ENCODE data around the gene OSTF1.

DNA sequence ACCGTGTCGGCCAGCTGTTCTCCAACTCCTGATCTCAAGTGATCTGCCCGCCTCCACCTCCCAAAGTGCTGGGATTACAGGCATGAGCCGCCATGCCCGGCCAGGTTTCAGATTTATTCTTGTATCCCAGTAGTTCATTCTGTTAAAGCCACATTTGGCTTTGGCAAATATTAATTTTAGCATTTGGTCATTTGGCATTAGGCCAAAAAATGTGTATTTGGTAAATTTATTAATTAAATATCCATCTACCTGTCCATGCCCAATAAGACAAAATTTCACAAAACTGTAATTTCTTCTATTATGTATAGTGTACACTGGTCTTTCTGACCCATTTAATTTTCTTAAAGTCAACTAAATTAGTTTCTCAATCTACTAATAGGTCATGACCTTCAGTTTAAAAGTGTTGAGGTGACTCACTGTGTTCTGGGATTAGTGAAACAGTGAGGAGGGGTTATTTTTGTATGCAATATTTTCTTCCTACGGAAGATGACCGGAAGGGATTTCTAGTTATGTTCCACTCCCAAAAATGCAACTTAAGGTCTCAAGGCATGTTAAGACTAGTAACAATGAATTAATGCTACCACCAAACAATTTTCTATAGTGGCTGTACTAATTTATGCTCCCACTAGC is 21.0 kb downstream of the OSTF1 start:
- TF ChIP-seq, protein P1, sequence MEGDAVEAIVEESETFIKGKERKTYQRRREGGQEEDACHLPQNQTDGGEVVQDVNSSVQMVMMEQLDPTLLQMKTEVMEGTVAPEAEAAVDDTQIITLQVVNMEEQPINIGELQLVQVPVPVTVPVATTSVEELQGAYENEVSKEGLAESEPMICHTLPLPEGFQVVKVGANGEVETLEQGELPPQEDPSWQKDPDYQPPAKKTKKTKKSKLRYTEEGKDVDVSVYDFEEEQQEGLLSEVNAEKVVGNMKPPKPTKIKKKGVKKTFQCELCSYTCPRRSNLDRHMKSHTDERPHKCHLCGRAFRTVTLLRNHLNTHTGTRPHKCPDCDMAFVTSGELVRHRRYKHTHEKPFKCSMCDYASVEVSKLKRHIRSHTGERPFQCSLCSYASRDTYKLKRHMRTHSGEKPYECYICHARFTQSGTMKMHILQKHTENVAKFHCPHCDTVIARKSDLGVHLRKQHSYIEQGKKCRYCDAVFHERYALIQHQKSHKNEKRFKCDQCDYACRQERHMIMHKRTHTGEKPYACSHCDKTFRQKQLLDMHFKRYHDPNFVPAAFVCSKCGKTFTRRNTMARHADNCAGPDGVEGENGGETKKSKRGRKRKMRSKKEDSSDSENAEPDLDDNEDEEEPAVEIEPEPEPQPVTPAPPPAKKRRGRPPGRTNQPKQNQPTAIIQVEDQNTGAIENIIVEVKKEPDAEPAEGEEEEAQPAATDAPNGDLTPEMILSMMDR (IDR thresholded peaks at IDR 0.05), result no peak
- TF ChIP-seq POLR2AphosphoS5 (IDR thresholded peaks at IDR 0.05), result no peak
- no peak for TF ChIP-seq POLR2A (IDR thresholded peaks at IDR 0.05)

All from breast epithelium (tissue), 3 donors.